HG02852 (cell line): ENCODE results near the gene COQ7.

ENCODE experiments used
- ATAC-seq: cut with Tn5 transposase; IDR thresholded peaks from one replicate; pipeline ENCODE4 v1.9.1; 2021; ENCODE audit warnings: mild to moderate bottlenecking, moderate library complexity; ENCODE audit not compliant: unreplicated experiment

The COQ7 gene

DNA sequence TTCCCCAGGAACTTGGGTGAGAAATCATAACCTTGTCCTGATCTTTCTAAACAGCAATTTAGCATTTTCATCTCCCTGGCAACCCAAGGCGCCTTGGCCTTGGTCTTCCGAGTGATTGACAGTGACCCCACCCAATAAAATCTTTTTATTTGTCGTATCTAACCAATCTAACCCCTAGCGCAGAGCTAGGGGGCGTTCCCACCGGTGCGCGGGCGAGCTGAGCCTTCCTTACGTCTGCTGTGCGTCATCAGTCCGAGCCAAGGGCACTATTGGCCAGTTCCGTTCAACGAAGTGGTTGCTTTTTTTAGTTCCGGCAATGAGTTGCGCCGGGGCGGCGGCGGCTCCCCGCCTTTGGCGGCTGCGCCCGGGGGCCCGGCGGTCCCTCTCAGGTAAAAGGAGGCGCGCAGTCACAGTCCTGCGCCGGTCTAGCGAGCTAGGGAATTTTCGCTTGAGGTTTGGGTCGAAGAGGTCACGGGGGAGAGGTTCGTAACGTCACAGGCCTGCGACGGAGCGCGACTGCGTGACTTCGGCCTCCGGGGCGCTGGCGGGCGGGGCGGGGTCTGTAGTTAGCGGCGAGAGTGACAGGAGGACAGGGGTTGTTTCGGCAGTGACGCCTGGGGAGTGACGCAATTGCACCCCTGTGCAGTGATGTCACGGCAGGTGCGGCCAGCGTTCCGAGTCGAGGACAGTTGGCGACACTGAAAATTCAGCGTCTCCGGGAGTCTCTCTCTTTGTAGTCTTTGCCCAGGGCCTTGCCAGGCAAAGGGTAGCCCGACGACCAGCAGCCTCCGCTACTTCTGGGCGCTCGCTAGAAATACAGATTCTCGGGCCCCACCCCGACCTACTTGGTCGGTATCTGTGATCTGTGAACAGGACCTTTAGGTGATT lies at the start of gene COQ7:
COQ7 (plus strand) TSS at position 266 of the 888 bp plus-strand sequence; CDS start at position 317, 51 bp downstream.
- peak; percentile 87 for ATAC-seq

DNA sequence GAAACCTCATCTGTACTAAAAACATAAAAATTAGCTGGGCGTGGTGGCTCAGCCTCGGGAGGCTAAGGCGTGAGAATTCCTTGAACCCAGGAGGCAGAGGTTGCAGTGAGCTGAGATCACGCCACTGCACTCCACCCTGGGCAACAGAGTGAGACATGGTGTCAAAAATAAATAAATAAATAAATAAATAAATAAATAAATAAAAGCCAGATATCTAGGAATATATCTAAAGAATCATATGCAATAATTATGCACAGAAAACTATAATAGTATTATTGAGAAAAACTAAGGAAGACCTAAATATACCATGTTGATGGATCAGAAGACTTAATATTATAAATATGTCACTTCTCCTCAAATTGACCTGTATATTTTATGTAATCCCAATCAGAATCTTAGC lies 46.7 kb upstream of the COQ7 start:
- no peak for ATAC-seq

DNA sequence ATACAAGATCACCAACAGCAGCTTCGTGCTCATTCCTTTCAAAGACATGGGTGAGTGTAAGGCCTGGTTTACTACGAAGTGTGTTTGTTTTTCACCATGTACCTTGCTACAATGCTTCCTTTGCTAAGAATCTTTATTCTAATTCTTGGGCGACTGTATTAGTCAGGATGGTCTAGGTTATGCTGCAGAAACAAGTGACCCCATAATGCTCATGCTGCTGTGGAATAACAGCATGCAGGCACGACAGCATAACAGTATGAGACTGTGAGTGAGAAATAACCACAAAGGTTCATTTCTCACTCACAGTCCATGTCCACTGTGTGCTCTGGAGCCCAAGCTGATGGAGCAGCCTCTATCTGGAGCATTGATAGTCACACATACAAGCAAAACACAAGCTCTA lies 45.7 kb upstream of the COQ7 start:
- ATAC-seq = no peak

DNA sequence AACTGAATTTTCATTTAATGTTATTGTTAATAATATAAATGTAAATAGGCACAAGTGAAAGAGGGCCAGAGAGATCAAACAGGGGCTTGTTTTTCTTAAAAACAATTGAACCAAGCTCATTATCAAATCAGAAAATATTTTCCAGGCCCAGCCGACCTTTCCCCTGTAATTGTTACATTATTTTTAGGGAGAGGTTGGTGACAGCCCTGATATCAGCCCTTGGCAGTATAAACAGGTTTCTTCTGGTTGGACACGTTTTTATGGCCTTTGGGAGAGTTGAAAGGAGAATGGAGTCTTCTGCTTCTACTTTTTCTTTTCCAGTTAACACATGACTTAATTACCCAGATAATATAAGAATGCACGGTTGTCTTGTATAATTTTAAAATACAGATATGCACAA lies 40.0 kb upstream of the COQ7 start:
- ATAC-seq = no peak

DNA sequence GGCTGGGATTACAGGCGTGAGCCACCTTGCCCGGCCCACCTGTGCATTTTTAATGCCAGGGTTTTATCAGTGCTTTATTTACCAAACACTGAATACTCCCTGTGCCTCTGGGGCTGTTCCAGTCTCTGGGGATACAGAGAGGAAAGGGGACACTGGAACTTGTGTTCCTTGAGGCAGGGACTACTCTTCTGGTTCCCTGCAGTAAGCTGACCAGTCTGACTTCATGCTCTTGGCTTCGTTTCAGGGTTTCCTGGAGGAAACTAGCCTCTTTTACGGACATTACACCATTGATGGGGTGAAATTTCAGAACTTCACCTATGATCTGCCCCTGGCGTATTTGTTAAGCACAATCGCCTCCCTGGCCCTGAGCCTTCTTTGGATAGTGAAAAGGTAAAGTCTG lies 37.4 kb upstream of the COQ7 start:
- ATAC-seq = no peak

DNA sequence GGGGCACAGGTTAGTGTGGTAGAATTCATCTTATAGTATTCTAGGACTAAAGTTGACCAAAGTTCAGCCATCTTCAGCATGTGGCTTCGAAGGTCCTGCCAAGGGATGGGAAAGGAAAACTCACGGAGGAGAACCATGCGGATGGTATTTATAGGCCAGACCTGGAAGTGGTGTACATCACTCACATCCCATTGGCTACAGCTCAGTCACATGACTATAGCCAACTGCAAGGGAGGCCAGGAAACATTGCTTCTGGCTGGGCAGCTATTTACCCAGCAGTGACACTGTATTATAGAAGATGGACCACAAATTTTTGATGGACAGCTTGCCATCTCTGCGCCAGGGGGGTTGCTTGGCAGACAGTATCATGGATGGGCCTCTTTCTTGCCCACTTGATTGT lies 35.7 kb upstream of the COQ7 start:
- no peak for ATAC-seq

DNA sequence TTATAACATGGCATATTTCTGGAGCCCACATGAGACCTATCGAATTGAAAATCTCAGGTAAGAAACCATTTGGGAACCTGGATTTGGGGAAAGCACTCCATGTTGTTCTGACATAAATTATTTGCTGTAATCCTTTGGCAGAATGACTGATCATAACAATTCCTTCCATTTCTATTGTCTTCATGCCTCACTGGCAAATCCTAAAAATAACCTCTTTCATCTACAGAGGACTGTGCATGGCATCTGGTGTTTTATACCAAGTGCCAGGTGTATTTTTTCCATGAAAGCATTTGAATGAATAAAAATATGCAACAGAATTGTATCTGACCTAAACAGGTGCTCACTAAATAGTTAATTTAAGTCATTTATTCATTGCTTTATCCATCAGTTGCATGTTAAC lies 33.7 kb upstream of the COQ7 start:
- ATAC-seq = no peak

DNA sequence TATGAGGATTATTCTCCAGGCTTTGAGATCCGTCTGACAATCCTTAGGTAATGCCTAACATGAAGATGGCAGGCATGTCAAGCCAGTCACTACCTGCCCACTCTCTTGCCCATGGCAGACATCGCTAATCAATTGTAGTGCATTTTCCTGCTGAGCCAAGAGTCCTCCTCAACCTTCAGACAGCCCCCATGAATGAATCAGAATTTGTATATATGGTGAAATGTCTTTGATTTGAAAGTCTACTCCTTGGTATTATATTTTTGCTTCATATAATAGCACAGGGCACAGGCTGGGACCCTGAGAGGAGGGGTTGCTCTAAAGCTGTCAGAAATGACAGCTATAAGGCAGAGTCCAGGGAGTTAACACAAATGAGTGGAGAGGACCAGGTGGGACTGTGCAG lies 27.0 kb upstream of the COQ7 start:
- ATAC-seq = no peak

DNA sequence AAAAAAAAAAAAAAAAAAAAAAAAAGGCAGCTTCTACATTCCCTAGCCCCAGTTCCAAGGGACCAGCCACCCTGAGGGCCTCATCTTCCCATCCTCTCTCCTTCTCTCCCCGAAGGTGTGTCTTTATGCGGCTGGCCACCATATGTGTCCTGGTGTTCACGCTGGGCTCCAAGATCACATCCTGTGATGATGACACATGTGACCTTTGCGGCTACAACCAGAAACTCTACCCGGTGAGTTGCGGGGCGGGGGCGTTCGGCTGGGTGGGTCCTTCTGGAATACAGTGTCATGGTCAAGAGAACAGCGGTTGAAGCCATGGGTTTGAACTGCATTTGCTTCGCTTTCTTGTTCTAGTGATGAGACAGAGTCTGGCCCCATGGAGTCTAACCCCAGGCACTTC lies 22.6 kb upstream of the COQ7 start:
- no peak for ATAC-seq

DNA sequence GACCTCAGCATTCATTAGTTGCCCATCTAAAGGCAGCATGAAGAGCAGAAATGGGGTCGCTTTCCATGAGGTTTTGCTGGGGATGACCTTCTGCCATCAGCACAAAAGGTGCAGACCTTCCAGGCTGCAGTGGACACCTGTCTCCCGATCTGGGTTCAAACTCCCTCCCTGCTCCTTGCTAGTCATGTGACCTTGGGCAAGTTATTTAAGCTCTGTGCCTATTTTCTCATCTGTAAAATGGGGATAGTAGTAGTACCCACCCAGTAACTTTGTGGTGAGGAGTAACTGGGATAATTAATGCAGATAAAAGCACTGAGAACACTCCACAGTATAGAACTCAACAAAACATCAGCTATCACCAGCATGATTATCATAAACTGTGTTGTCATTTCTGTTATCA lies 21.4 kb upstream of the COQ7 start:
- no peak for ATAC-seq

DNA sequence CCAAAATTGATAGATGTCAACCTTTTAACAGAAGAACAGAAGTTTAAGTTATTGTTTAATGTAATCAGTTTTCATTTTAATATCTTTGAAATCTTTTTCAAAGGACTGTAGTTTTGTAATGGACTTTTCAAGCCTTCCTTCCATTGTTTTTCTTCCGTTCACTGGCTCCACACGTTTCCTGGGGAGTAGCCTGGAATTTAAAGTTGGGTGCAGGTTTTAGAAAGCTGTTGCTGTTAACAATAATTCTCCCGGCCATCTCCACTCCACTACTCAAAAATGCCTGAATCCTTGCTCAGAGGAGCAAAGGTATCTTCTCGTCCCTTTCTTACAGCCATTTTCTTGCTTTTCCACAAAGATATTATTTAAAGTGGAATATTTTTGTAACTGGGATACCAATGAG lies 4.7 kb upstream of the COQ7 start:
- no peak for ATAC-seq

DNA sequence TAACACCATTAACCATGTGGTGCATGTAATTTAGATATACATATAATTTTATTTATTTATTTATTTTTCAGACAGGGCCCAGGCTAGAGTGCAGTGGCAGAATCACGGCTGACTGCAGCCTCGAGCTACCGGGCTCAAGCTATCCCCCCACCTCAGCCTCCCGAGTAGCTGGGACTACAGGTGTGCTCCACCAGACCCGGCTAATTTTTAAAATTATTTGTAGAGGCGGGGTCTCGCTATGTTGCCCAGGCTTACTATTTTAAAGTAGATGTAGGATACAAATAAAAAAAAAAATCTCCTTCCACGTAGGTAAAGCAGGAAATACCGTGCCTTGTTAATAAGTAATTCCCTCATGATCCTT lies 446 bp upstream of the COQ7 start:
- no peak for ATAC-seq

DNA sequence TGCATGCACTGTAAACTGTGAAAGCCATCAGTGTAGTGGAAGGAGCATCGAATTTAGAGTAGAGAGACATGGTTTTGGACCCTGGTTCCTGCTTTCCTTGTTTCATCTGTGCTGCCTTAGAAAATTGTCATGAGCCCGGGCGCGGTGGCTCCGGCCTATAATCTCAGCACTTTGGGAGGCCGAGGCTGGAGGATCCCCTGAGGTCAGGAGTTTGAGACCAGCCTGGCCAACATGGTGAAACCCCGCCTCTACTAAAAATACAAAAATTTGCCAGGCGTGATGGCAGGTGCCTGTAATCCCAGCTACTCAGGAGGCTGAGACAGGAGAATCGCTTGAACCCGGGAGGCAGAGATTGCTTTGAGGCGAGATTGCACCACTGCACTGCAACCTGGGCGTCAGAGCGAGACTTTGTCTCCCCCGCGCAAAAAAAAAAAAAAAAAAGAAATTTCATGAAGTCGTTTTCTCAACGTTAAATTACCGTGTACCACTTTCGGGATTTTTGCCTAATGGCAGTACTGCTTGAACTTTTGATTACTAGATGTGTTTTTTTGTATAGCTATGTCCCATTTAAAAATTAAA lies 912 bp downstream of the COQ7 start:
- no peak for ATAC-seq

DNA sequence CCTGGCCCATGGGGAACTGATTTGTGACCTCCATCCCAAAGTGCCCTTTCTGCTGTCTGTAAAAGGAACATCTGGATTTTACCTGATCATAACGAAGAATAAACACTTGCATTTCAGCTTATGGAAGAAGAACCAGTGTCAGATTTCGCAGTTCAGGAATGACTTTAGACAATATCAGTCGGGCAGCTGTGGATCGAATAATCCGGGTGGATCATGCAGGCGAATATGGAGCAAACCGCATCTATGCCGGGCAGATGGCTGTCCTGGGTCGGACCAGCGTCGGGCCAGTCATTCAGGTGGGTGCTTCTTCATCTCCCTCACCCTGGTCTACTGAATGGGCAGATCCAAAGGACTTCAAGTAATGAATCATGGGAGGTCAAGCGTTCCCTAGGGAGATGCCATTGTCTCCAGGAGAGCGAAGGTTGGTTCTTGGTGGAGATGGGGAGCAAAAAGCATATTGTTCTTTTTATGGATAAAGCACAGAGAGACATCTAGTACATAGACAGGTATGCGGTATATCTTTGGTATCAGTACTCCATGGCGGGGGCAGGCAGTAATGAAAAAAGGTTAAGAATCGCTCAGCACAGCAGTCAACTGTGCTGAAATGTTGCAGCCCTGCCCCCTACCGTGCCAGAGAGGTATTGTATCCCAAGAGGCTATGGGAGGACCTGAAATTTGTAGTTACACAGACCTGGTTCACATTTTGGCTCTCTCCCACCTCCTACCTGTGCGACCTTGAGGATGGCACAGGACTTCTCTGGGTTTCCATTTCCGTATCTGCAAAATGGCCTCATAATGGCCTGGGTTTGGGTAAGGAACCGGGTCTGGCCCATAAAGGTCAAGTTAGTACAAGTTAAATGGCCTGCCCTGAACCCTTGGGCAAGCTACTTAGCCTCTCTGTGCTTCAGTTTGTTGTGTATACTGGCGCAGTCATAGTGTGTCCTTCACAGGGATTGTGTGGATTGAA lies 4.7 kb downstream of the COQ7 start:
- no peak for ATAC-seq

DNA sequence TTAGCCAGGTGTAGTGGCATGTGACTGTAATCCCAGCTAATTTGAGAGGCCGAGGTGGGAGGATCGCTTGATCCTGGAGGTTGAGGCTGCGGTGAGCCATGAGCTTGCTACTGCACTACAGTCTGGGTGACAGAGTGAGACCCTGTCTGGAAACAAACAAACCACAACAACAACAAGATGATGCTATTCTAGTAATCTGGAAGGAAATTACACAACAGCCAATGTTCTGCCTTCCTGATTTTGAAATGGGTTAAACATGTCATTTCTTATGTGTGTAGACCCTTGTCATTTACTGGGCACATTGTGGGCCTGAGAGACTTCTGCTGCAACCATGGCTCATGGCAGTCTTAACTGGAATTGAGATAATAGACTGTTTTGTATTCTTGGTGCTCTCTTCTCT lies 5.9 kb downstream of the COQ7 start:
- ATAC-seq = no peak

DNA sequence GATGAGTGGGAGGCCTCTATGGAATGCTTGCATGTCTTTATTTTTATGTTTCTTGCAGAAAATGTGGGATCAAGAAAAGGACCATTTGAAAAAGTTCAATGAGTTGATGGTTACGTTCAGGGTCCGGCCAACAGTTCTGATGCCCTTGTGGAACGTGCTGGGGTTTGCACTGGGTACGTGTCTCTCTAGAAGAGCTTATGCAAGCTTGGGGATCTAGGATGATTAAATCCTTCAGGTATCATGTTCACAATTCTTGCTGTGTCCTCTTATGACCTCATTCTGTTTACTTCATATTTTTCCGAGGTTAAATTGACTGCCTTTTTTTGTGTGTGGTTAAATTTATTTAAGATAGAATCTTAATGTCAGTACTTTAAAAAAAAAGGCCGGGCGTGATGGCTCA lies 6.4 kb downstream of the COQ7 start:
- no peak for ATAC-seq

DNA sequence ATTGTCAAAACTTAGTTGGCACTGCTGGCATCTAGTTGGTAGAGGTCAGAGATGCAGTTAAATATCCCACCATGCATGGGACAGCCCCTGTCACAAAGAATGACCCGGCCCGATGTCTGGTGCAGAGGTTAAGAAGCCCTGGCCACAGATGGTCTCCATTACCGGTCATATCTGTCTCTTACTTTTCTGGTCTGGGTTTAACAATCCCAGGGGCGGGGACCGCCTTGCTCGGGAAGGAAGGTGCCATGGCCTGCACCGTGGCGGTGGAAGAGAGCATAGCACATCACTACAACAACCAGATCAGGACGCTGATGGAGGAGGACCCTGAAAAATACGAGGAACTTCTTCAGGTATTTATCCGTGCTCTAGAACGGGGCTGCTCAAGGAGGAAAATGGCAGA lies 8.1 kb downstream of the COQ7 start:
- no peak for ATAC-seq

DNA sequence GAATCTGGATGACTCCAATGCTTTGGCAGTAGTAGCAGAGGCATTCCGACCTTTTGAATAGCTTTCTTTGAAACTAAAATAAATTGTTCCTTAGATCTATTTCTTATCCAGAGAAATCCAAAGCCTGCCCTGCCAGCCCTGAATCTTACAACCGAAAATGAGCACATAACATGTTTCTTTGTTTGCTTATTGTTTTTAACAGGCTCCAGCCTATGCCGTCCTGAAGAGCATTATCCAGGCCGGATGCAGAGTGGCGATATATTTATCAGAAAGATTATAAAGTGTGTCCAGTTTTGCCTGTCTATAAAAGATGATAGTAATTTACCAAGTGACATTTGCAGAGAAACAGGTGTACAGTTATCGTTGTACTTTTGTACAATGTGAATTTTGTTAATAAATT lies 10.5 kb downstream of the COQ7 start:
- ATAC-seq = no peak

DNA sequence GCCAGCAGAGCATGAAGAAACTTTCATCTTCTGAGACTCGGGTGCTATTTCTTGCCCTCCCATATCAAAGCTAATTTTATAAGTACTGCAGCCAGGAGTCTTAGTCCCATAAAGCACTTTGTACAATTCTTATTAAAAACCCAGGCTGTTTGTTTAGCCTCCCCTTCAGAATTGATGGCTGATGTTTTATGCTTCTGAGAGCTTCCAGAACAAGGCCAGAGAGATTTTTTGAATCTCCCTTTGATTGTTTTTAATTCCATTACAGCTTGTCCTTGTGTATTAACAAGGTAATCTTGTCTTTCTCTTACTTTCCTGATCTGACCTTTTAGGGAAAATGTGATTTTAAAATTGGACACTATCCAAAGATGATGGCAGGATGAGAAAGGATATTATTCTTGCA lies 16.3 kb downstream of the COQ7 start:
- no peak for ATAC-seq

DNA sequence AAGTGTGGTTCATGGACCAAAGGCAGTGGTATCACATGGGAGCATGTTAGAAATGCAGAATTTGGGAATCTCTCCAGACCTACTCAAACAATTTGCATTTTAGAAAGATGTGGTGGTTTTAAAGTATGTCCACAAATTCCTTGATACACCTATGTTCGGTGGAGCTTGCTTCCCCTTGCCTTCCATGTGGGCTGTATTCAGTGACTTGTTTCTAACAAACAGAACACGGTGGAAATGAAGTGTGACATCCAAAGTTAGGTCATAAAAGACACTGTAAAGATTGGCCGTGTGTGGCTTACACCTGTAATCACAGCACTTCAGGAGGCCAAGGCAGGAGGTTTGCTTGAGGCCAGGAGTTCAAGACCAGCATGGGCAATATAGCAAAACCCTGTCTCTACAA lies 16.7 kb downstream of the COQ7 start:
- ATAC-seq = no peak

DNA sequence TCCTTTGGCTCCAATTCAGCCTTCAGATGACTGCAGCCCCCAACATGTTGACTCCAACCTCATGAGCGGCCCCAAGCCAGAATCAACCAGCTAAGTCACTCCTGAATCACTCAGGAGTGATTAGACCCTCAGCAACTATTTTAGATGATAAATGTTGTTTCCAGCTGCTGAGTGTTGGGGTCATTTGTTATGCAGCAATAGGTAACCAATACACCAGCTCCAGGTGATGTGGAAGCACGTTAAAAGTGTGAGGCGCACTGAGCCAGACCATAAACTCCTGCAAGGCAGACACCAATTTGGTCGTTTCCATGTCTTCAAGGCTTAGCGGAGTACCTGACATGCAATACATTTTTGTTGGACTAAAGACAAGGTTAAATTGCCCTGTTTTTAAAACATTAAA lies 17.5 kb downstream of the COQ7 start:
- no peak for ATAC-seq
